ENCODE results near the gene SLC13A3. TPM values are rescaled to one million over a fixed set of nuclear protein-coding genes. Genes with fewer than 3 reads are reported as not detected.

The SLC13A3 gene
- total and polyA plus RNA-seq, 2 donors (not counting 3 experiments of a cell fraction or from before 2014, with no cell fraction given), result 0.11 to 0.40 TPM

DNA sequence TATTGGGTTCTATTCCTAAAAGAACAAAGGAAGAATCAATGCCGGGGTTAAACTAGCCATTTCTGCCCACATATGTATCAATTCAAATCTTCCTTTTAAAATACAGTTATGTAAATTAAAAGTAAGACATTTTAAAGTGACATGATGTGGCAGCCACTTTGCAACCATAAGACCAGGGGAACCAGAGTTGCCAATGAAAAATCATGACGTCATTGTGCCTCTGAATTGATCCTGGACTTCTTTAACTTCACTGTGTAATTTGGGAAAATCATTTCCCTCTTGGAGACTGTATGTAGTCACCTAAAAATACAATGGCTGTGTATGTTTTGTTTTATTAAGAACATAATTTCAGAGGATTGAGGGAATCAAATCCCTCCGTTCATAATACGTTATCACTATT, 42.2 kb downstream of the SLC13A3 start:
- ChIA-PET CTCF (no interaction called here), POLR2A (no interaction called here)
- H3K36me3 ChIP-seq (ENCODE audit: control insufficient read depth in 2 of 2, extremely low read depth in 1 of 2, insufficient read depth in 2 of 2, low read length in 2 of 2), result no peaks in the 10 kb centered on the region
- no peaks in the 10 kb centered on the region for H3K79me2 ChIP-seq (ENCODE audit: control insufficient read depth, insufficient read depth, low read length)
- no peaks in the 10 kb centered on the region for H3K9me1 ChIP-seq (replicated peaks; ENCODE audit: control insufficient read depth, extremely low read depth, insufficient read depth, low read length)
- H3K4me3 ChIP-seq (replicated peaks in 1 of 3; ENCODE audit: insufficient read depth in 1 of 3, low read depth in 1 of 3, low read length in 3 of 3), result no peak overlapping the region
- H3K4me2 ChIP-seq (ENCODE audit: insufficient read depth, low read length), result no peak overlapping the region
- no peaks in the 10 kb centered on the region for H3K4me1 ChIP-seq (ENCODE audit: control insufficient read depth, extremely low read depth, insufficient read depth, low read length)
- FAIRE-seq, result no peak
- BruUV-seq (replicated peaks), result no TSS peak
- dilution Hi-C loops (cut with MboI; ENCODE audit: extremely low pct_ligation_motif_present, low sequenced_read_pairs) (no loop called here), intact Hi-C loops (cut with micrococcal nuclease) (no loop called here)
- TF ChIP-seq MYC (IDR thresholded peaks at IDR 0.05; ENCODE audit: low read depth, low read length) (no peak), POLR2AphosphoS5 (IDR thresholded peaks at IDR 0.05; ENCODE audit: insufficient read depth, low read depth, low read length) (no peak), POLR2A (IDR thresholded peaks at IDR 0.05; ENCODE audit: low read depth, low read length) (no peak), GATA2 (IDR thresholded peaks at IDR 0.05; ENCODE audit: insufficient read depth, insufficient read length, low read depth, low read length) (no peak), JUN (IDR thresholded peaks at IDR 0.05; ENCODE audit: borderline replicate concordance, insufficient read depth, insufficient read length, low read depth) (no peak), FOS (IDR thresholded peaks at IDR 0.05; ENCODE audit: borderline replicate concordance, insufficient read depth, low read length) (no peak), EZH2 (IDR thresholded peaks at IDR 0.05; ENCODE audit: borderline replicate concordance, low read depth, low read length, severe bottlenecking) (no peak)
- TF ChIP-seq, protein P1, sequence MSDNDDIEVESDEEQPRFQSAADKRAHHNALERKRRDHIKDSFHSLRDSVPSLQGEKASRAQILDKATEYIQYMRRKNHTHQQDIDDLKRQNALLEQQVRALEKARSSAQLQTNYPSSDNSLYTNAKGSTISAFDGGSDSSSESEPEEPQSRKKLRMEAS (IDR thresholded peaks at IDR 0.05; ENCODE audit: insufficient read depth, insufficient read length), result no peak
- TF ChIP-seq, protein P2, sequence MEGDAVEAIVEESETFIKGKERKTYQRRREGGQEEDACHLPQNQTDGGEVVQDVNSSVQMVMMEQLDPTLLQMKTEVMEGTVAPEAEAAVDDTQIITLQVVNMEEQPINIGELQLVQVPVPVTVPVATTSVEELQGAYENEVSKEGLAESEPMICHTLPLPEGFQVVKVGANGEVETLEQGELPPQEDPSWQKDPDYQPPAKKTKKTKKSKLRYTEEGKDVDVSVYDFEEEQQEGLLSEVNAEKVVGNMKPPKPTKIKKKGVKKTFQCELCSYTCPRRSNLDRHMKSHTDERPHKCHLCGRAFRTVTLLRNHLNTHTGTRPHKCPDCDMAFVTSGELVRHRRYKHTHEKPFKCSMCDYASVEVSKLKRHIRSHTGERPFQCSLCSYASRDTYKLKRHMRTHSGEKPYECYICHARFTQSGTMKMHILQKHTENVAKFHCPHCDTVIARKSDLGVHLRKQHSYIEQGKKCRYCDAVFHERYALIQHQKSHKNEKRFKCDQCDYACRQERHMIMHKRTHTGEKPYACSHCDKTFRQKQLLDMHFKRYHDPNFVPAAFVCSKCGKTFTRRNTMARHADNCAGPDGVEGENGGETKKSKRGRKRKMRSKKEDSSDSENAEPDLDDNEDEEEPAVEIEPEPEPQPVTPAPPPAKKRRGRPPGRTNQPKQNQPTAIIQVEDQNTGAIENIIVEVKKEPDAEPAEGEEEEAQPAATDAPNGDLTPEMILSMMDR (IDR thresholded peaks at IDR 0.05; ENCODE audit: extremely low read depth in 1 of 2, insufficient read depth in 1 of 2, low read depth in 1 of 2, low read length in 2 of 2), result no peak
- DNase-seq (ENCODE audit: low read depth, low spot score), result no peak
- no peak overlapping the region for H3K27ac ChIP-seq (ENCODE audit: insufficient read depth, low read depth, low read length)
- no peaks in the 10 kb centered on the region for H3K27me3 ChIP-seq (ENCODE audit: control insufficient read depth in 2 of 2, insufficient read depth in 2 of 2, low read length in 2 of 2)
- H3K9ac ChIP-seq (replicated peaks; ENCODE audit: extremely low read depth, insufficient read depth, low read length), result no peak overlapping the region
- no peak overlapping the region for H2AFZ ChIP-seq (ENCODE audit: low read depth, low read length)
- H4K20me1 ChIP-seq (replicated peaks; ENCODE audit: control insufficient read depth, extremely low read depth, insufficient read depth, low read length), result no peaks in the 10 kb centered on the region
- H3K9me3 ChIP-seq (replicated peaks; ENCODE audit: control insufficient read depth, insufficient read depth, low read length), result no peaks in the 10 kb centered on the region
